ENCODE measurements around the gene HK1. TPM values are rescaled to one million over a fixed set of nuclear protein-coding genes. Genes with fewer than 3 reads are reported as not detected.

Gene HK1
- total RNA-seq, 1 donor from 2014 or later, result 162 TPM

DNA sequence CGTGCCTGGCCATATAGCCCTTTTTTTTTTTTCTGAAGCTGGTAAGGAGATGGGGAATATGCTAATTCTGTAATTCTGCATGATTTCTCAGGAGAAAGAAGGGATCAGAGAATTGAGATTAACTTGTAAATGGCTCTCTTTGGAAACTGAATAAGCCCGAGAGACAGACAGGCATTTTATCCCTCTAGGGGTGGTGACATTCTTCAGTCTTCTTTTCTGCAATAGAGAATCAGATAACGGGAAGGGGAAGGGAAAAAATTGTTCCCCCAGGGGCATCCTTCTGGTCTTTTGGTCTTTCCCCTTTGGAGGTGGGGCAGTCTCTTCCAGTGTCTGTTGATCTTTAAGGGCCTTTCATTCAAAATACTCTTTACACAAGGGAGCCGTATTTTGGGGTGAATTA is 34.2 kb downstream of the HK1 start:
- TF ChIP-seq, protein P1, sequence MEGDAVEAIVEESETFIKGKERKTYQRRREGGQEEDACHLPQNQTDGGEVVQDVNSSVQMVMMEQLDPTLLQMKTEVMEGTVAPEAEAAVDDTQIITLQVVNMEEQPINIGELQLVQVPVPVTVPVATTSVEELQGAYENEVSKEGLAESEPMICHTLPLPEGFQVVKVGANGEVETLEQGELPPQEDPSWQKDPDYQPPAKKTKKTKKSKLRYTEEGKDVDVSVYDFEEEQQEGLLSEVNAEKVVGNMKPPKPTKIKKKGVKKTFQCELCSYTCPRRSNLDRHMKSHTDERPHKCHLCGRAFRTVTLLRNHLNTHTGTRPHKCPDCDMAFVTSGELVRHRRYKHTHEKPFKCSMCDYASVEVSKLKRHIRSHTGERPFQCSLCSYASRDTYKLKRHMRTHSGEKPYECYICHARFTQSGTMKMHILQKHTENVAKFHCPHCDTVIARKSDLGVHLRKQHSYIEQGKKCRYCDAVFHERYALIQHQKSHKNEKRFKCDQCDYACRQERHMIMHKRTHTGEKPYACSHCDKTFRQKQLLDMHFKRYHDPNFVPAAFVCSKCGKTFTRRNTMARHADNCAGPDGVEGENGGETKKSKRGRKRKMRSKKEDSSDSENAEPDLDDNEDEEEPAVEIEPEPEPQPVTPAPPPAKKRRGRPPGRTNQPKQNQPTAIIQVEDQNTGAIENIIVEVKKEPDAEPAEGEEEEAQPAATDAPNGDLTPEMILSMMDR (IDR thresholded peaks at IDR 0.05; ENCODE audit: unreplicated experiment), result no peak
- Mint-ChIP-seq H3K4me3 (ENCODE audit: unreplicated experiment) (no peak overlapping the region), H3K9me3 (ENCODE audit: unreplicated experiment) (no peaks in the 10 kb centered on the region), H3K27me3 (ENCODE audit: unreplicated experiment) (peaks cover 7% of the 10 kb centered on the region), H3K4me1 (ENCODE audit: unreplicated experiment) (peaks cover 47% of the 10 kb centered on the region), H3K27ac (ENCODE audit: unreplicated experiment) (peak overlapping the region; percentile 12), H3K36me3 (ENCODE audit: low read depth, unreplicated experiment) (no peaks in the 10 kb centered on the region)
- DNase-seq (ENCODE audit: low spot score), result no peak

DNA sequence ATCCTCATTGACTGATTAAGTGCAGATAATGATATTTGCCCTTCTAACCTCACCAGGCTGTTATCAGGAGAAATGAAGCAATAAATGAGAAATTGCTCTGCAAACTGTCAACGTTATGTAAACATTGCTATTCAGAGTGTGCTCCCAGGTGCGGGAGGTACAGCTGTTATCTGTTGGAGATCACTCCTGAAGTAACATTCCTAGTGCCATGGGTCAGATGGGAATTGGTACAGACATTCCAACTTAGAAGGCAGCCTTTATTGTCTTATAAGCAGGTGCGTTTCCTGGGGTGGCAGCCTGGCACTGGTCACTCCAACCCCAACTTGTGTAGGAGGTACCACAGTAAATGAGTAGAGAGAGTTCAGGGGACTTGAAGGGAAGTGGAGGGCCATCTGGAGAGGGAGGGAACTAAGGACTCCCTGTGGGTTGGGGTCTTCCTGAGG is 36.8 kb downstream of the HK1 start:
- no peak overlapping the region for H3K4me3 Mint-ChIP-seq (ENCODE audit: unreplicated experiment)
- H3K9me3 Mint-ChIP-seq (ENCODE audit: unreplicated experiment), result no peaks in the 10 kb centered on the region
- H3K36me3 Mint-ChIP-seq (ENCODE audit: low read depth, unreplicated experiment), result no peaks in the 10 kb centered on the region
- TF ChIP-seq, protein P1 (IDR thresholded peaks at IDR 0.05; ENCODE audit: unreplicated experiment), result no peak
- DNase-seq (ENCODE audit: low spot score), result no peak
- H3K27me3 Mint-ChIP-seq (ENCODE audit: unreplicated experiment), result peaks cover 15% of the 10 kb centered on the region
- H3K27ac Mint-ChIP-seq (ENCODE audit: unreplicated experiment), result peak overlapping the region; percentile 5
- peaks cover 59% of the 10 kb centered on the region for H3K4me1 Mint-ChIP-seq (ENCODE audit: unreplicated experiment)

DNA sequence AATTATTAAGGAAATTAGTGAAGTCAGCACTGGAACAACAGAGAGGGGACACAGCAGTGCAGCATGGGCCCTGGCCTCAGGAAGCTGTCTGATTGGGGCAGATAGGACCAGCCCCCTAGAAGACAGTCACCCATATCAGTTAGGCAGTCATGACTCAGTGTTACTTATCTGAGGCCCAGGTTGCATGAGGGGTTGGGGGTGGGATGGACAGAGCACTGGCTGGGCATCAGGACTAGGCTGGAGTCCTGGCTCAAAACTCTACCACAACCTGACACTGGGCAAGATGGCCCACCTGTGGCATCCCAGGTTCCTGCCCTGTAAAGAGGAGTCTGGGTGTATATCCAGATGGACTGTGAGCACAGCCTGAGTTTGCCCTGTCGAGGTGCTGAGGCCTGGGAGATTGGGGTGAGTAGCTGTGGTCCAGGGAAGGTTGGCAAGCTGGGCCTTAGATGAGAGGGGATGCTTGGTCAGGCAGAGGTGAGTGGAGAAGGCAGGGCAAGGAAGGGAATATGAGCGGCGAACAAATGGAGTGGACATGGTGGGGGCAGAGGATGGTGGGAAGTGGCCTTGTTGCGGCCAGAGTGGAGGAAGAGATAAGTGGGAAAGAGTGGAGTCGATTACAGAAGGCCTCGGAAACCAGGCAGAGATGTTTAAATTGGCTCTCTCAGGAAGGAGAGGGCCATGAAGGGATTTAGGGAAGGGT is 37.5 kb downstream of the HK1 start:
- Mint-ChIP-seq H3K4me3 (ENCODE audit: unreplicated experiment) (peak overlapping the region; percentile 33), H3K27me3 (ENCODE audit: unreplicated experiment) (peaks cover 15% of the 10 kb centered on the region), H3K27ac (ENCODE audit: unreplicated experiment) (peak overlapping the region; percentile 68), H3K4me1 (ENCODE audit: unreplicated experiment) (peaks cover 62% of the 10 kb centered on the region), H3K9me3 (ENCODE audit: unreplicated experiment) (no peaks in the 10 kb centered on the region), H3K36me3 (ENCODE audit: low read depth, unreplicated experiment) (no peaks in the 10 kb centered on the region)
- TF ChIP-seq, protein P1 (IDR thresholded peaks at IDR 0.05; ENCODE audit: unreplicated experiment), result no peak
- no peak for DNase-seq (ENCODE audit: low spot score)

DNA sequence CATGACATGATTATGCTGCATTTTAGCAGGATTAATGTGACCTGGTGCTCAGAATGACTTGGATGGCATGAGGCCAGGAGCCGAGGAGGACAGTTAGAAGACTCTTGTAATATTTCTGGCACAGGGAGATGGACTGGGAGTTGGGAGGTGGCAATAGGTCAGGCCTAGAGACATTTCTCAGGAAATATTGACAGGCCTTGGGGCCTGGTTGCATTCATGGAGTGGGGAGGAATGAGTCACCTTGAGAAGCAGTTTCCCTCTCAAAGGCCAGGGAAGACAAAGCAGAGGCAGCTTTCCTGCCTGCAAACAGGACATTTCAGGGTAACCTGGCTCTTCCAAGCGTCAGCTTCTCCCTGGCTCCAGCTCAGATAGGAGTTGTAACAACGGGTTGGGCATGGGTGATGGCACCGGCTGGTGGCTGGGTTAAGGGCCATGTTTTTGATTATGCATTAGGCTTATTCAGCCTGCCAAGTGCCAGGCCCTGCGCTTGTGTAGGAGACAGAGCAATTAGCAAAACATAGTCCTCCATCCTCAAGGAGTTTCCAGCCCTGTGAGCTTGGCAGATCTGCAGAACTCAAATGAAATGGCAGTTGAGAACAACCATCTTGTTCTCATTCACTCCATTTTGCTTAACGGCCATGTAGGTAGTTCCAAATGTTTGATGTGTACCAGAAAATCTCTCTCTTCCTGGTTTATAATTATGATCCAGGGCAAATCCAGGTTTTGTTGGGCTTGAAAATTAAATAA is 38.2 kb downstream of the HK1 start:
- peaks cover 61% of the 10 kb centered on the region for H3K4me1 Mint-ChIP-seq (ENCODE audit: unreplicated experiment)
- TF ChIP-seq, protein P1 (IDR thresholded peaks at IDR 0.05; ENCODE audit: unreplicated experiment), result no peak
- peaks cover 15% of the 10 kb centered on the region for H3K27me3 Mint-ChIP-seq (ENCODE audit: unreplicated experiment)
- DNase-seq (ENCODE audit: low spot score), result no peak
- H3K36me3 Mint-ChIP-seq (ENCODE audit: low read depth, unreplicated experiment), result no peaks in the 10 kb centered on the region
- H3K9me3 Mint-ChIP-seq (ENCODE audit: unreplicated experiment), result no peaks in the 10 kb centered on the region
- peak overlapping the region; percentile 68 for H3K27ac Mint-ChIP-seq (ENCODE audit: unreplicated experiment)
- H3K4me3 Mint-ChIP-seq (ENCODE audit: unreplicated experiment), result peak overlapping the region; percentile 33

DNA sequence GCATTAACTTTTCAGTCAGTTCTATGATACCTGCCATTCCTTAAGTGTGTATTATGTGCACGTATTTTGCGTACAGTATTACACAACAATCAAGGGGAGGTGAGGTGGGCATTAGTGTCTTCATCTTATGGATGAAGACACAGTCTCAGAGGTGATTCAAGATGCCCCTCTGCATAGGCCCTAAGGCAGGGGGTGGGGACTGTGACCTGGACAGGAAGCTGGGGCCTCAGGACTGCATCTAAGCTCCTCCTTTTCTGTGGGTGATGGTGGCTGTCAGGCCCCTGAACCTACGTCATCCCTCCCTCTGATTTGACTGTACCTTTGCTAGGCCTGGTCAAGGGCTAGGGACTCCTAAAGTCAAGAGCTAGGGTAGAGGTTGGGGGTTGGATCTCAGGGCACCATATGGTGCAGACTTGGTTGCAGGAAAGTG is 38.9 kb downstream of the HK1 start:
- Mint-ChIP-seq H3K27me3 (ENCODE audit: unreplicated experiment) (peaks cover 15% of the 10 kb centered on the region), H3K4me3 (ENCODE audit: unreplicated experiment) (peak overlapping the region; percentile 65), H3K4me1 (ENCODE audit: unreplicated experiment) (peaks cover 61% of the 10 kb centered on the region), H3K9me3 (ENCODE audit: unreplicated experiment) (no peaks in the 10 kb centered on the region), H3K36me3 (ENCODE audit: low read depth, unreplicated experiment) (no peaks in the 10 kb centered on the region), H3K27ac (ENCODE audit: unreplicated experiment) (no peak overlapping the region)
- TF ChIP-seq, protein P1 (IDR thresholded peaks at IDR 0.05; ENCODE audit: unreplicated experiment), result no peak
- DNase-seq (ENCODE audit: low spot score), result no peak

Measured in endothelial cell (in vitro differentiated cells).